Bronchial epithelial cell (primary cell): ENCODE data around the gene PCNX3. TPM values are rescaled to one million over a fixed set of nuclear protein-coding genes. Genes with fewer than 3 reads are reported as not detected.

Experiments used
- DNase-seq: peaks from one replicate; pipeline ENCODE4 v3.0.0-alpha.2; 2010; ENCODE audit warnings: low read depth
- FAIRE-seq: peaks from 2 replicates; lab custom pipeline; 2011; peaks lifted over from hg19 to GRCh38; lab: Jason Lieb, UNC
- H3K27me3 ChIP-seq: 2 replicates; pipeline ENCODE4 v1.5.1; 2011; ENCODE audit warnings: low read length; ENCODE audit not compliant: control insufficient read depth, insufficient read depth
- H3K36me3 ChIP-seq: 2 replicates; pipeline ENCODE4 v1.5.1; 2011; ENCODE audit warnings: low read length; ENCODE audit not compliant: control insufficient read depth, insufficient read depth
- H3K4me3 ChIP-seq: 2 replicates; pipeline ENCODE4 v1.5.1; 2011; ENCODE audit warnings: mild to moderate bottlenecking, low read depth, low read length, control low read depth
- total RNA-seq: library from RNA; depleted of rRNA; stranded (reverse); fragments of >200 nt; gene quantifications from 2 replicates; pipeline ENCODE4 v1.2.1, GENCODE V29; 2014
- TF ChIP-seq, protein P1 (sequence below): IDR thresholded peaks from 2 replicates; pipeline ENCODE4 v1.5.1; 2011; ENCODE audit warnings: mild to moderate bottlenecking, moderate library complexity, low read length, control low read depth, inconsistent platforms; ENCODE audit not compliant: insufficient read depth, severe bottlenecking

Gene PCNX3
- total RNA-seq, 1 donor from 2014 or later: 5.3 TPM

DNA sequence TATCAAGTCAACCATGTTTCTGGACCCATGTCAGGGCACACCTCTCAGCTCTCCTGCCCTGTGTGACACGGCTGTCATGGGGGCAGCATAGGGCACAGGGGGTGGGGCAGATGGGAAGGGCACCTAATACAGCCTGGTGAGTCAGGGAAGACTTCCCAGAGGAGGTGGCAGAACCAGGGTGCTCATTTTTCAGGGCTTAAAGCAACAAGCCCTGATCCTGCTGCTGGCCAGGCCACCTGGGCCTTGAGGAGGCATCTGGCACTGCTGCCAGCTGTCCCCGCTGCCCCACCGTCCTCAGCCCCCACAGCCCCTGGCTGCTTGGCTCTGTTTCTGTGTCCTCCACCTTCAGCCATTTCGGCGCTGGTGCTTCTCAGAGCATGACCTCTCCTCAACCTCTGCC, 5.9 kb upstream of the PCNX3 start:
- peak; percentile 50 for FAIRE-seq
- Histone ChIP-seq H3K4me3 (no peak overlapping the region), H3K36me3 (peaks cover 22% of the 10 kb centered on the region), H3K27me3 (no peaks in the 10 kb centered on the region)
- TF ChIP-seq, protein P1, sequence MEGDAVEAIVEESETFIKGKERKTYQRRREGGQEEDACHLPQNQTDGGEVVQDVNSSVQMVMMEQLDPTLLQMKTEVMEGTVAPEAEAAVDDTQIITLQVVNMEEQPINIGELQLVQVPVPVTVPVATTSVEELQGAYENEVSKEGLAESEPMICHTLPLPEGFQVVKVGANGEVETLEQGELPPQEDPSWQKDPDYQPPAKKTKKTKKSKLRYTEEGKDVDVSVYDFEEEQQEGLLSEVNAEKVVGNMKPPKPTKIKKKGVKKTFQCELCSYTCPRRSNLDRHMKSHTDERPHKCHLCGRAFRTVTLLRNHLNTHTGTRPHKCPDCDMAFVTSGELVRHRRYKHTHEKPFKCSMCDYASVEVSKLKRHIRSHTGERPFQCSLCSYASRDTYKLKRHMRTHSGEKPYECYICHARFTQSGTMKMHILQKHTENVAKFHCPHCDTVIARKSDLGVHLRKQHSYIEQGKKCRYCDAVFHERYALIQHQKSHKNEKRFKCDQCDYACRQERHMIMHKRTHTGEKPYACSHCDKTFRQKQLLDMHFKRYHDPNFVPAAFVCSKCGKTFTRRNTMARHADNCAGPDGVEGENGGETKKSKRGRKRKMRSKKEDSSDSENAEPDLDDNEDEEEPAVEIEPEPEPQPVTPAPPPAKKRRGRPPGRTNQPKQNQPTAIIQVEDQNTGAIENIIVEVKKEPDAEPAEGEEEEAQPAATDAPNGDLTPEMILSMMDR: no peak
- DNase-seq: no peak

GRCh38 chr11:65610404-65610803, 5.2 kb upstream of the PCNX3 start:
- peaks cover 16% of the 10 kb centered on the region for H3K36me3 ChIP-seq
- no peak overlapping the region for H3K4me3 ChIP-seq
- peak; percentile 7 for FAIRE-seq

GRCh38 chr11:65611028-65611757, 4.4 kb upstream of the PCNX3 start:
- TF ChIP-seq, protein P1: no peak
- DNase-seq (no peak), FAIRE-seq (no peak)
- H3K36me3 ChIP-seq: peaks cover 10% of the 10 kb centered on the region
- H3K27me3 ChIP-seq: no peaks in the 10 kb centered on the region
- no peak overlapping the region for H3K4me3 ChIP-seq

More at GRCh38 chr11:65610404-65610803, 5.2 kb upstream of the PCNX3 start:
- no peaks in the 10 kb centered on the region for H3K27me3 ChIP-seq
- DNase-seq: no peak
- TF ChIP-seq, protein P1: no peak

- Histone ChIP-seq H3K4me3 (no peak overlapping the region), H3K27me3 (no peaks in the 10 kb centered on the region), H3K36me3 (peaks cover 10% of the 10 kb centered on the region)
- no peak for DNase-seq
- TF ChIP-seq, protein P1: no peak
- no peak for FAIRE-seq
Measured at GRCh38 chr11:65611758-65612603, 3.6 kb upstream of the PCNX3 start.

GRCh38 chr11:65612691-65613090, 2.9 kb upstream of the PCNX3 start:
- DNase-seq (no peak), FAIRE-seq (no peak)
- no peaks in the 10 kb centered on the region for H3K27me3 ChIP-seq
- peak overlapping the region; percentile 55 for H3K4me3 ChIP-seq
- TF ChIP-seq, protein P1: no peak
- peaks cover 14% of the 10 kb centered on the region for H3K36me3 ChIP-seq
